GM04504 (cell line): ENCODE measurements around the gene TAF4.

Experiments used
- DNase-seq: peaks from one replicate; pipeline ENCODE4 v3.0.0-alpha.2; 2012; ENCODE audit warnings: low read depth

TAF4 gene

GRCh38 chr20:61941721-61942405 lies 123.8 kb downstream of the TAF4 start:
- no peak for DNase-seq

- DNase-seq: no peak
These were observed 124.5 kb downstream of the TAF4 start for GRCh38 chr20:61940976-61941720.

GRCh38 chr20:61940491-61940890 lies 125.2 kb downstream of the TAF4 start:
- no peak for DNase-seq

- no peak for DNase-seq
These were observed 125.9 kb downstream of the TAF4 start for GRCh38 chr20:61939691-61940360.

GRCh38 chr20:61938839-61939690 lies 126.6 kb downstream of the TAF4 start:
- DNase-seq: no peak

GRCh38 chr20:61937963-61938838 lies 127.5 kb downstream of the TAF4 start:
- DNase-seq: no peak

GRCh38 chr20:61937146-61937962 lies 128.3 kb downstream of the TAF4 start:
- DNase-seq: no peak

GRCh38 chr20:61936701-61937131 lies 129.0 kb downstream of the TAF4 start:
- DNase-seq: no peak

- DNase-seq: no peak
These were observed 129.6 kb downstream of the TAF4 start for GRCh38 chr20:61935926-61936700.

- DNase-seq: no peak
These were observed 130.8 kb downstream of the TAF4 start for GRCh38 chr20:61934716-61935530.

GRCh38 chr20:61933951-61934715 lies 131.5 kb downstream of the TAF4 start:
- no peak for DNase-seq

- no peak for DNase-seq
These were observed 132.2 kb downstream of the TAF4 start for GRCh38 chr20:61933481-61933950.

GRCh38 chr20:61932711-61933480 lies 132.8 kb downstream of the TAF4 start:
- DNase-seq: no peak

GRCh38 chr20:61932199-61932592 lies 133.5 kb downstream of the TAF4 start:
- DNase-seq: no peak

- DNase-seq: no peak
These were observed 134.0 kb downstream of the TAF4 start for GRCh38 chr20:61931476-61932198.
